Natural killer cell (primary cell): ENCODE results near the gene CCDC51. TPM values are rescaled to one million over a fixed set of nuclear protein-coding genes. Genes with fewer than 3 reads are reported as not detected.
"Not testable (repeated sequence)": the region's sequence is repeated elsewhere in the genome, so short reads cannot be mapped to it uniquely, and the experiment has no call there.

Experiments
- ATAC-seq, 3 donors: fragments of 150-1000 bp in 2 of 3; fragments of 200-7000 bp in 1 of 3; cut with Tn5 transposase; 1 replicate in 1 of 3; 2 replicates in 2 of 3; pipeline ENCODE4 v1.10.0; 2021; ENCODE audit warnings: mild to moderate bottlenecking in 2 of 3, moderate library complexity in 2 of 3
- DNase-seq, 2 donors: peaks; one replicate each; pipeline versions ENCODE4 v3.0.0 to v3.0.0-alpha.2; 2013 to 2021; ENCODE audit warnings: mixed read lengths in 1 of 2
- H3K27ac ChIP-seq: one replicate; pipeline ENCODE4 v1.5.1; 2013; ENCODE audit warnings: mild to moderate bottlenecking, low read length
- H3K27me3 ChIP-seq: one replicate; pipeline ENCODE4 v1.6.1; 2013; ENCODE audit warnings: low read length; ENCODE audit not compliant: control insufficient read depth, insufficient read depth
- H3K36me3 ChIP-seq: one replicate; pipeline ENCODE4 v1.6.1; 2013; ENCODE audit warnings: low read length; ENCODE audit not compliant: control insufficient read depth, insufficient read depth
- H3K4me1 ChIP-seq: one replicate; pipeline ENCODE4 v1.6.1; 2013; ENCODE audit warnings: low read length; ENCODE audit not compliant: control insufficient read depth, insufficient read depth
- H3K4me3 ChIP-seq: one replicate; pipeline ENCODE4 v1.5.1; 2013; ENCODE audit warnings: low read length
- H3K9me3 ChIP-seq: one replicate; pipeline ENCODE4 v1.6.1; 2013; ENCODE audit warnings: low read length; ENCODE audit not compliant: control insufficient read depth, insufficient read depth
- H3K27ac Mint-ChIP-seq, 2 donors: one replicate each; pipeline ENCODE4 v1.8.0; 2022; ENCODE audit warnings: mild to moderate bottlenecking in 2 of 2, mixed read lengths in 2 of 2, moderate library complexity in 1 of 2
- H3K27me3 Mint-ChIP-seq, 2 donors: one replicate each; pipeline ENCODE4 v1.8.0; 2022; ENCODE audit warnings: low read depth in 2 of 2, mixed read lengths in 2 of 2
- H3K36me3 Mint-ChIP-seq: one replicate; pipeline ENCODE4 v1.8.0; 2022; ENCODE audit warnings: mixed read lengths
- H3K4me1 Mint-ChIP-seq, 2 donors: one replicate each; pipeline ENCODE4 v1.8.0; 2022; ENCODE audit warnings: mixed read lengths in 2 of 2
- H3K4me3 Mint-ChIP-seq: one replicate; pipeline ENCODE4 v1.8.0; 2022; ENCODE audit warnings: mild to moderate bottlenecking, moderate library complexity, mixed read lengths
- H3K9me3 Mint-ChIP-seq, 2 donors: one replicate each; pipeline ENCODE4 v1.8.0; 2022; ENCODE audit warnings: mixed read lengths in 2 of 2
- CTCF ChIP-seq: fragments of 200-600 bp; IDR thresholded peaks from one replicate; pipeline ENCODE4 v1.8.0; 2022; ENCODE audit warnings: antibody characterized with exemption
- WGBS: methylation state at CpG from one replicate; pipeline ENCODE4 v1.1.7; 2013; ENCODE audit warnings: missing lambda C conversion rate; ENCODE audit not compliant: insufficient coverage; 5-methylcytosine and 5-hydroxymethylcytosine counted together
- intact Hi-C: fragments of 100-400 bp; cut with micrococcal nuclease; formaldehyde crosslinking; loops from one replicate; pipeline ENCODE4 v1.14.2; 2022
- total RNA-seq, 4 donors: library from RNA; stranded (reverse); fragments of 120-200 nt in 1 of 4; gene quantifications; one replicate each; pipeline versions ENCODE4 v1.2.3 to v1.2.4, GENCODE V29; 2013 to 2022

CCDC51 gene
- total RNA-seq, 3 donors from 2014 or later (not counting 1 experiment from before 2014, with no cell fraction given): 4.4 to 8.8 (median 6.8) TPM

DNA sequence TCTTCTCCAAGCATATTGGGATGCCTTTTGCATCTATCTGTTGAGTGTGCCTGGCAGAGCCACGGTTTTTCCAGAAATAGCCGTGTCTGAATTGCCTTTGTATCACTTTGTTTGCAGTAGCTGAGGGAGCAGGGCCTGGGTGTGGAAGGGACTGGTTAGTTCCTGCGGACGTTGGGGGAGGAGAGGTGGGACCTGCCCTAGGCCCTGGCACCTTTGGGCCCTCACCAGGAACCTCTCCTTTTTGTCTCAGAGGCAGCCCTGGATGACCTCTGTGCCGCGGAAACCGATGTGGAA, 25.3 kb upstream of the CCDC51 start:
- Histone ChIP-seq H3K4me1 (peaks cover 53% of the 10 kb centered on the region), H3K9me3 (no peaks in the 10 kb centered on the region), H3K27ac (peak overlapping the region; percentile 98), H3K4me3 (no peak overlapping the region), H3K27me3 (no peaks in the 10 kb centered on the region), H3K36me3 (peaks cover 39% of the 10 kb centered on the region)
- no peaks in the 10 kb centered on the region for H3K36me3 Mint-ChIP-seq
- H3K4me3 Mint-ChIP-seq: peak overlapping the region; percentile 87
- ATAC-seq: no peak
- peaks cover 35 to 50% of the 10 kb centered on the region in 2 donors for H3K4me1 Mint-ChIP-seq
- no peaks in the 10 kb centered on the region for H3K27me3 Mint-ChIP-seq
- no peaks in the 10 kb centered on the region for H3K9me3 Mint-ChIP-seq
- intact Hi-C loops: loop anchor here (5.0 kb wide), 1 partner anchor 42 kb away; no protein-coding TSS in a partner anchor
- 87% methylated on average over 7 of the region's 7 CpGs for WGBS
- no peak for TF ChIP-seq CTCF
- H3K27ac Mint-ChIP-seq: peak overlapping the region; percentile 97 to 99
- no peak for DNase-seq

DNA sequence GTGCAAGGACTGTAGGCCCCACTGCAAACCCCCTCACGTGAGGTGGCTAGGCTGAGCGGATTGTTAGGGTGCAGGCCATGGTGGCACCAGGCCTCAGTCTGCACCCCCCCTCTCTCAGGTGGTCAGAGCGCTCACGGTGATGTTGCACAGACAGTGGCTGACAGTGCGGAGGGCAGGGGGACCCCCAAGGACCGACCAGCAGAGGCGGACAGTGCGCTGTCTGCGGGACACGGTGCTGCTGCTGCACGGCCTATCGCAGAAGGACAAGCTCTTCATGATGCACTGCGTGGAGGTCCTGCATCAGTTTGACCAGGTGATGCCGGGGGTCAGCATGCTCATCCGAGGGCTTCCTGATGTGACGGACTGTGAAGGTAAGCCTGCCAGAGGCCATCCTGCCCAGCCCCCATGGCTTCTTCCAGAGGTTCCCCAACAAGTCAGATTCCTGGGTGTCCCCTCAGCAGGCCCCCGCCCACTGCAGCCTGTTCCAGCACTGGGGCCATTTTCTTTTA, 24.8 kb upstream of the CCDC51 start:
- DNase-seq (no peak), ATAC-seq (no peak)
- H3K4me1 Mint-ChIP-seq: peaks cover 31 to 46% of the 10 kb centered on the region in 2 donors
- Histone ChIP-seq H3K36me3 (peaks cover 42% of the 10 kb centered on the region), H3K9me3 (no peaks in the 10 kb centered on the region), H3K27me3 (no peaks in the 10 kb centered on the region), H3K4me1 (peaks cover 49% of the 10 kb centered on the region), H3K27ac (peak overlapping the region; percentile 98), H3K4me3 (no peak overlapping the region)
- no peak overlapping the region for H3K4me3 Mint-ChIP-seq
- no peaks in the 10 kb centered on the region for H3K27me3 Mint-ChIP-seq
- 98% methylated on average over 17 of the region's 17 CpGs for WGBS
- no peaks in the 10 kb centered on the region for H3K9me3 Mint-ChIP-seq
- H3K27ac Mint-ChIP-seq: peak overlapping the region; percentile 97 to 99
- TF ChIP-seq CTCF: no peak
- no peaks in the 10 kb centered on the region for H3K36me3 Mint-ChIP-seq
- intact Hi-C loops: loop anchor here (5.0 kb wide), 1 partner anchor 43 kb away; no protein-coding TSS in a partner anchor

DNA sequence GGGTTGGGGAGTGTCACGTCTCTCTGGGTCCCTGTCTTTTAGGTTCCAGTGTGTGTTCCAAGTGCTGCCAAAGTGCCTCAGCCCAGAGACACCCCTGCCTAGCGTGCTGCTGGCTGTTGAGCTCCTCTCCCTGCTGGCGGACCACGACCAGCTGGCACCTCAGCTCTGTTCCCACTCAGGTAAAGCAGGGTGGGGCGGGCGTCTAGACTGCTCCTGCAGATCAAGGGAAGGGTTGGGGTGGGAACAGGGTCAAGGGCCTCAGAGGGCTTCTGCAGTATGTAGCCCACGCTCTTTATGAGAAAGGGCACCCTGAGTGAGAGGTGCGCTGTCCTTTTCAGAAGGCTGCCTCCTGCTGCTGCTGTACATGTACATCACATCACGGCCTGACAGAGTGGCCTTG, 23.8 kb upstream of the CCDC51 start:
- H3K27me3 ChIP-seq: no peaks in the 10 kb centered on the region
- no peak overlapping the region for H3K27ac ChIP-seq
- Mint-ChIP-seq H3K4me3 (no peak overlapping the region), H3K27ac (no peak overlapping the region), H3K27me3 (no peaks in the 10 kb centered on the region), H3K4me1 (peaks cover 24 to 35% of the 10 kb centered on the region in 2 donors), H3K36me3 (no peaks in the 10 kb centered on the region), H3K9me3 (no peaks in the 10 kb centered on the region)
- DNase-seq: no peak
- peaks cover 43% of the 10 kb centered on the region for H3K36me3 ChIP-seq
- intact Hi-C loops: no loop called here
- no peak overlapping the region for H3K4me3 ChIP-seq
- no peaks in the 10 kb centered on the region for H3K9me3 ChIP-seq
- TF ChIP-seq CTCF: no peak
- no peak for ATAC-seq
- WGBS: 90% methylated on average over 9 of the region's 9 CpGs
- peaks cover 38% of the 10 kb centered on the region for H3K4me1 ChIP-seq

DNA sequence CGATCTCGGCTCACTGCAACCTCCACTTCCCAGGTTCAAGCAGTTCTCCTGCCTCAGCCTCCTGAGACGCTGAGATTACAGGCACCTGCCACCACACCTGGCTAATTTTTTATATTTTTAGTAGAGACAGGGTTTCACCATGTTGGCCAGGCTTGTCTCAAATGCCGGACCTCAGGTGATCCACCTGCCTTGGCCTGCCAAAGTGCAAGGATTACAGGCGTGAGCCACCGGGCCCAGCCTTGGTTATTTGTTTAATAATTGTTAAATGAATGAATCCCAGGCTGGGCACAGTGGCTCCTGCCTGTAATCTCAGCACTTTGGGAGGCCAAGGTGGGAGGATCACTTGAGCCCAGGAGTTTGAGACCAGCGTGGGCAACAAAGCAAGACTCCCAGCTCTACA, 21.8 kb upstream of the CCDC51 start:
- H3K4me3 Mint-ChIP-seq, H3K27ac Mint-ChIP-seq, DNase-seq, H3K9me3 ChIP-seq, ATAC-seq, H3K36me3 Mint-ChIP-seq, H3K9me3 Mint-ChIP-seq, intact Hi-C loops, H3K4me3 ChIP-seq, H3K27me3 Mint-ChIP-seq, H3K27me3 ChIP-seq, H3K27ac ChIP-seq: not testable (repeated sequence)
- H3K4me1 ChIP-seq: peaks cover 19% of the 10 kb centered on the region
- peaks cover 11 to 16% of the 10 kb centered on the region in 2 donors for H3K4me1 Mint-ChIP-seq
- peaks cover 34% of the 10 kb centered on the region for H3K36me3 ChIP-seq
- 98% methylated on average over 7 of the region's 7 CpGs for WGBS
